Prostate gland (tissue), 2 donors: ENCODE data around the gene LHFPL3. TPM values are rescaled to one million over a fixed set of nuclear protein-coding genes. Genes with fewer than 3 reads are reported as not detected.

Experiments
- DNase-seq: peaks from one replicate; pipeline ENCODE4 v3.0.0-alpha.2; 2019; ENCODE audit warnings: low spot score
- H3K27ac ChIP-seq, 2 donors: fragments of 200-600 bp; sonication (generic); 2 replicates each; pipeline ENCODE4 v1.5.1; 2017 to 2019
- H3K27me3 ChIP-seq: fragments of 200-600 bp; sonication (generic); replicated peaks from 2 replicates; pipeline ENCODE4 v1.5.1; 2019; ENCODE audit not compliant: insufficient read depth
- H3K36me3 ChIP-seq, 2 donors: fragments of 200-600 bp; sonication (generic); 1 replicate in 1 of 2; 2 replicates in 1 of 2; pipeline versions ENCODE4 v1.5.1 to v1.8.1; 2017 to 2019
- H3K4me1 ChIP-seq: fragments of 200-600 bp; sonication (generic); replicated peaks from 2 replicates; pipeline ENCODE4 v1.5.1; 2019
- H3K4me3 ChIP-seq, 2 donors: fragments of 200-600 bp; sonication (generic); 2 replicates each; pipeline ENCODE4 v1.5.1; 2017 to 2019
- H3K9me3 ChIP-seq: fragments of 200-600 bp; sonication (generic); 2 replicates; pipeline ENCODE4 v1.5.1; 2017
- CTCF ChIP-seq, 4 experiments: fragments of 200-600 bp in 2 of 4; fragments of 450-650 bp in 2 of 4; sonication (generic) in 2 of 4; IDR thresholded peaks; 1 replicate in 3 of 4; 2 replicates in 1 of 4; pipeline ENCODE4 v1.5.1; 2016 to 2019; ENCODE audit warnings: antibody characterized with exemption in 4 of 4, mild to moderate bottlenecking in 2 of 4, moderate library complexity in 2 of 4
- POLR2A ChIP-seq: fragments of 450-650 bp; IDR thresholded peaks from one replicate; pipeline ENCODE4 v1.6.1; 2016; ENCODE audit warnings: antibody characterized with exemption, mild to moderate bottlenecking
- POLR2AphosphoS5 ChIP-seq: sonication (generic); formaldehyde crosslinking; IDR thresholded peaks from one replicate; pipeline ENCODE4 v1.6.1; 2017; ENCODE audit warnings: antibody characterized with exemption
- WGBS: methylation state at CpG from one replicate; pipeline ENCODE4 v1.1.5; 2018; 5-methylcytosine and 5-hydroxymethylcytosine counted together
- intact Hi-C: fragments of 100-400 bp; cut with DNase I; formaldehyde crosslinking; loops from one replicate; pipeline ENCODE4 v1.14.2; 2022
- total RNA-seq, 2 donors: library from RNA; depleted of rRNA; stranded (reverse); fragments of >200 nt; gene quantifications; one replicate each; pipeline ENCODE4 v1.1.0, GENCODE V29; 2016

LHFPL3 gene
- total RNA-seq, 2 donors from 2014 or later: 0.14 TPM; not detected in 1

GRCh38 chr7:104296266-104296665 lies 32.1 kb upstream of the LHFPL3 start:
- TF ChIP-seq CTCF (IDR thresholded peaks at IDR 0.05): no peak
- no peak for TF ChIP-seq POLR2A
- TF ChIP-seq POLR2AphosphoS5: no peak
- intact Hi-C loops: no loop called here
- Histone ChIP-seq H3K27ac (no peak overlapping the region), H3K27me3 (no peaks in the 10 kb centered on the region), H3K9me3 (no peaks in the 10 kb centered on the region), H3K4me3 (no peak overlapping the region), H3K4me1 (no peaks in the 10 kb centered on the region), H3K36me3 (no peaks in the 10 kb centered on the region)
- no peak for DNase-seq
- WGBS: 86% methylated on average over 3 of the region's 3 CpGs

GRCh38 chr7:104296900-104297299 lies 31.5 kb upstream of the LHFPL3 start:
- Histone ChIP-seq H3K4me3 (no peak overlapping the region), H3K36me3 (no peaks in the 10 kb centered on the region), H3K9me3 (no peaks in the 10 kb centered on the region)

GRCh38 chr7:104299323-104299722 lies 29.1 kb upstream of the LHFPL3 start:
- TF ChIP-seq POLR2AphosphoS5 (no peak), POLR2A (no peak), CTCF (IDR thresholded peaks at IDR 0.05) (no peak)
- 65% methylated on average over 3 of the region's 3 CpGs for WGBS
- H3K36me3 ChIP-seq: no peaks in the 10 kb centered on the region
- no peak overlapping the region for H3K4me3 ChIP-seq
- no peaks in the 10 kb centered on the region for H3K9me3 ChIP-seq
- DNase-seq: no peak
- intact Hi-C loops: no loop called here
- H3K27me3 ChIP-seq: no peaks in the 10 kb centered on the region
- no peaks in the 10 kb centered on the region for H3K4me1 ChIP-seq
- H3K27ac ChIP-seq: no peak overlapping the region

More at GRCh38 chr7:104296900-104297299, 31.5 kb upstream of the LHFPL3 start:
- H3K4me1 ChIP-seq: no peaks in the 10 kb centered on the region
- intact Hi-C loops: no loop called here
- DNase-seq: no peak
- H3K27ac ChIP-seq: no peak overlapping the region
- no peaks in the 10 kb centered on the region for H3K27me3 ChIP-seq
- WGBS: 53% methylated on average over 4 of the region's 4 CpGs
- TF ChIP-seq POLR2A (no peak), CTCF (IDR thresholded peaks at IDR 0.05) (no peak), POLR2AphosphoS5 (no peak)

- no peak overlapping the region for H3K4me3 ChIP-seq
- no peak overlapping the region for H3K27ac ChIP-seq
- whole genome bisulfite sequencing: 53% methylated on average over 4 of the region's 4 CpGs
- no peaks in the 10 kb centered on the region for H3K27me3 ChIP-seq
- DNase-seq: no peak
- no peaks in the 10 kb centered on the region for H3K9me3 ChIP-seq
- no peaks in the 10 kb centered on the region for H3K4me1 ChIP-seq
- TF ChIP-seq POLR2A (no peak), POLR2AphosphoS5 (no peak), CTCF (IDR thresholded peaks at IDR 0.05) (no peak)
- no peaks in the 10 kb centered on the region for H3K36me3 ChIP-seq
- intact Hi-C loops: no loop called here
These were observed 28.6 kb upstream of the LHFPL3 start for GRCh38 chr7:104299777-104300176.

- intact Hi-C loops: no loop called here
- Histone ChIP-seq H3K4me3 (no peak overlapping the region), H3K9me3 (no peaks in the 10 kb centered on the region), H3K27me3 (no peaks in the 10 kb centered on the region), H3K36me3 (no peaks in the 10 kb centered on the region), H3K27ac (no peak overlapping the region), H3K4me1 (no peaks in the 10 kb centered on the region)
- 71% methylated on average over 4 of the region's 4 CpGs for WGBS
- TF ChIP-seq POLR2A: no peak
- TF ChIP-seq POLR2AphosphoS5: no peak
- no peak for TF ChIP-seq CTCF (IDR thresholded peaks at IDR 0.05)
- no peak for DNase-seq
These were observed 21.6 kb upstream of the LHFPL3 start for GRCh38 chr7:104306793-104307192.
